ENCODE measurements around the gene XBP1.

DNA sequence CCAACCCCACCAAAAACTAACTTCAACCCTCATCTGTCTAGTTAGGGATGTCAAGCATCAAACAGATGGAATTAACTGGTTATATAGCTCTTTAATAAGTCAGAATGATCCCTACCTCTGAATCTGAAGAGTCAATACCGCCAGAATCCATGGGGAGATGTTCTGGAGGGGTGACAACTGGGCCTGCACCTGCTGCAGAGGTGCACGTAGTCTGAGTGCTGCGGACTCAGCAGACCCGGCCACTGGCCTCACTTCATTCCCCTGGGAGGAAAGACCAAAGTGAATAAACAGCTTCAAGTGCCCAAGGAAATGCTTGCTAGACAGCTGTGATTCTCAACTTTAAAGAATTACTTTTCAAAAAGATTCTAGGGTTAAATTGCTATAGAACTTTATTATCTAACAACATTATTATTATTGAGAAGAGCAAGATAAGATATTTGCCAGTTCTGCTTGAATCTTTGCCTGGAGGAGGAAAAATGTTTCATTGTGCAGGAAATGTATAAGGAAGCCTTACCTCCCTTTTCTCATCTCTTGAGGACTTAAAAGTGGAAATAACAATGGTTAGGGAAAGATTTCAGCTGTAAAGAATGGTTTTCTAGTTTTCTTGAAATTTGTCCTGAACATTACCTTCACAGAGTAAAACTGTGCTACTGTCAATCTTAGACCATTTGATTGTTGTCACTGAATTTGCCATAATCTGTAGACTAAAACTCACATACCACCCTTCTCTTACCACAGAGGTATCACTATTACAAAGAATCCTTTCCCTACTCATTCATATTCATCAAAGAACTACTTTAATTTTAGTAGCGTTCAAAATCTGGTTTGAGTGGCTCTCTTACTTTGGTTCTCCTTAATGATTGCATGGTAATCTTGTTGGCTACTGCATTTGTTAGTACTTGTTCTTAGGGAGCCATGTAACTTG lies 4.2 kb downstream of the XBP1 start:
- TF ChIP-seq, protein P1, sequence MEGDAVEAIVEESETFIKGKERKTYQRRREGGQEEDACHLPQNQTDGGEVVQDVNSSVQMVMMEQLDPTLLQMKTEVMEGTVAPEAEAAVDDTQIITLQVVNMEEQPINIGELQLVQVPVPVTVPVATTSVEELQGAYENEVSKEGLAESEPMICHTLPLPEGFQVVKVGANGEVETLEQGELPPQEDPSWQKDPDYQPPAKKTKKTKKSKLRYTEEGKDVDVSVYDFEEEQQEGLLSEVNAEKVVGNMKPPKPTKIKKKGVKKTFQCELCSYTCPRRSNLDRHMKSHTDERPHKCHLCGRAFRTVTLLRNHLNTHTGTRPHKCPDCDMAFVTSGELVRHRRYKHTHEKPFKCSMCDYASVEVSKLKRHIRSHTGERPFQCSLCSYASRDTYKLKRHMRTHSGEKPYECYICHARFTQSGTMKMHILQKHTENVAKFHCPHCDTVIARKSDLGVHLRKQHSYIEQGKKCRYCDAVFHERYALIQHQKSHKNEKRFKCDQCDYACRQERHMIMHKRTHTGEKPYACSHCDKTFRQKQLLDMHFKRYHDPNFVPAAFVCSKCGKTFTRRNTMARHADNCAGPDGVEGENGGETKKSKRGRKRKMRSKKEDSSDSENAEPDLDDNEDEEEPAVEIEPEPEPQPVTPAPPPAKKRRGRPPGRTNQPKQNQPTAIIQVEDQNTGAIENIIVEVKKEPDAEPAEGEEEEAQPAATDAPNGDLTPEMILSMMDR (IDR thresholded peaks at IDR 0.05; ENCODE audit: low read depth, low read length, missing input control): no peak
- TF ChIP-seq EGR1 (IDR thresholded peaks at IDR 0.05; ENCODE audit: low read depth in 2 of 2): no peak
- no peak for TF ChIP-seq FOXA1 (IDR thresholded peaks at IDR 0.05)
- no peak for TF ChIP-seq NR2F2 (IDR thresholded peaks at IDR 0.05)
- TF ChIP-seq, protein P2, sequence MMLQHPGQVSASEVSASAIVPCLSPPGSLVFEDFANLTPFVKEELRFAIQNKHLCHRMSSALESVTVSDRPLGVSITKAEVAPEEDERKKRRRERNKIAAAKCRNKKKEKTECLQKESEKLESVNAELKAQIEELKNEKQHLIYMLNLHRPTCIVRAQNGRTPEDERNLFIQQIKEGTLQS (IDR thresholded peaks at IDR 0.05): no peak
